ENCODE measurements around the gene NFKBIL1.

DNA sequence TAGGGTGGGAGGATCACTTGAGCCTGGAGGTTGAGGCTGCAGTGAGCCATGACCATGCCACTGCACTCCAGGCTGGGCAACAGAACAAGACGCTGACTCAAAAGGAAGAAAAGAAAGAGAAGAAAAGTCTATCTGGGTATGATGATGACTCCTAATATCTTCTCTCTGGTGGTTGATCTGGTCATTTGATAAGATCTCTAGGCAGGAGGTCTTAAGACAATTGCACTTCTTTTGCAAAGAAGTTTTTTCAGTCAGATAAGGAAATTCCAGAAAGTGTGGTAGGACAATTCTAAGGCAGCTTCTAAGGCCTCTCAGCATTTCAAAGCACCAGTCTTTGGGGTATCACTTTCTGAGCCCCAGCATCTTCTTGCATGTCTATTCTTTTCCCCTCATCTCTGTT, 59.9 kb downstream of the NFKBIL1 start:
- TF ChIP-seq, protein P1, sequence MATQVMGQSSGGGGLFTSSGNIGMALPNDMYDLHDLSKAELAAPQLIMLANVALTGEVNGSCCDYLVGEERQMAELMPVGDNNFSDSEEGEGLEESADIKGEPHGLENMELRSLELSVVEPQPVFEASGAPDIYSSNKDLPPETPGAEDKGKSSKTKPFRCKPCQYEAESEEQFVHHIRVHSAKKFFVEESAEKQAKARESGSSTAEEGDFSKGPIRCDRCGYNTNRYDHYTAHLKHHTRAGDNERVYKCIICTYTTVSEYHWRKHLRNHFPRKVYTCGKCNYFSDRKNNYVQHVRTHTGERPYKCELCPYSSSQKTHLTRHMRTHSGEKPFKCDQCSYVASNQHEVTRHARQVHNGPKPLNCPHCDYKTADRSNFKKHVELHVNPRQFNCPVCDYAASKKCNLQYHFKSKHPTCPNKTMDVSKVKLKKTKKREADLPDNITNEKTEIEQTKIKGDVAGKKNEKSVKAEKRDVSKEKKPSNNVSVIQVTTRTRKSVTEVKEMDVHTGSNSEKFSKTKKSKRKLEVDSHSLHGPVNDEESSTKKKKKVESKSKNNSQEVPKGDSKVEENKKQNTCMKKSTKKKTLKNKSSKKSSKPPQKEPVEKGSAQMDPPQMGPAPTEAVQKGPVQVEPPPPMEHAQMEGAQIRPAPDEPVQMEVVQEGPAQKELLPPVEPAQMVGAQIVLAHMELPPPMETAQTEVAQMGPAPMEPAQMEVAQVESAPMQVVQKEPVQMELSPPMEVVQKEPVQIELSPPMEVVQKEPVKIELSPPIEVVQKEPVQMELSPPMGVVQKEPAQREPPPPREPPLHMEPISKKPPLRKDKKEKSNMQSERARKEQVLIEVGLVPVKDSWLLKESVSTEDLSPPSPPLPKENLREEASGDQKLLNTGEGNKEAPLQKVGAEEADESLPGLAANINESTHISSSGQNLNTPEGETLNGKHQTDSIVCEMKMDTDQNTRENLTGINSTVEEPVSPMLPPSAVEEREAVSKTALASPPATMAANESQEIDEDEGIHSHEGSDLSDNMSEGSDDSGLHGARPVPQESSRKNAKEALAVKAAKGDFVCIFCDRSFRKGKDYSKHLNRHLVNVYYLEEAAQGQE (IDR thresholded peaks at IDR 0.05; ENCODE audit: low read depth): no peak
- TF ChIP-seq, protein P2, sequence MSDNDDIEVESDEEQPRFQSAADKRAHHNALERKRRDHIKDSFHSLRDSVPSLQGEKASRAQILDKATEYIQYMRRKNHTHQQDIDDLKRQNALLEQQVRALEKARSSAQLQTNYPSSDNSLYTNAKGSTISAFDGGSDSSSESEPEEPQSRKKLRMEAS (IDR thresholded peaks at IDR 0.05): no peak
- TF ChIP-seq TCF12 (IDR thresholded peaks at IDR 0.05; ENCODE audit: low read depth) (no peak), EP300 (IDR thresholded peaks at IDR 0.05; ENCODE audit: borderline replicate concordance) (no peak), CEBPB (IDR thresholded peaks at IDR 0.05) (no peak), YY1 (IDR thresholded peaks at IDR 0.05; ENCODE audit: low read depth) (no peak), NFIC (IDR thresholded peaks at IDR 0.05) (no peak), TAF1 (IDR thresholded peaks at IDR 0.05; ENCODE audit: low read depth) (no peak), FOXM1 (IDR thresholded peaks at IDR 0.05; ENCODE audit: borderline replicate concordance, low read depth) (no peak)
- TF ChIP-seq, protein P3, sequence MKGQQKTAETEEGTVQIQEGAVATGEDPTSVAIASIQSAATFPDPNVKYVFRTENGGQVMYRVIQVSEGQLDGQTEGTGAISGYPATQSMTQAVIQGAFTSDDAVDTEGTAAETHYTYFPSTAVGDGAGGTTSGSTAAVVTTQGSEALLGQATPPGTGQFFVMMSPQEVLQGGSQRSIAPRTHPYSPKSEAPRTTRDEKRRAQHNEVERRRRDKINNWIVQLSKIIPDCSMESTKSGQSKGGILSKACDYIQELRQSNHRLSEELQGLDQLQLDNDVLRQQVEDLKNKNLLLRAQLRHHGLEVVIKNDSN (IDR thresholded peaks at IDR 0.05): no peak
